HG02981 (cell line): Measurements from ENCODE around the gene GBP6.
"Not testable (repeated sequence)": the region's sequence is repeated elsewhere in the genome, so short reads cannot be mapped to it uniquely, and the experiment has no call there.

Source experiments
- ATAC-seq: cut with Tn5 transposase; IDR thresholded peaks from one replicate; pipeline ENCODE4 v1.9.1; 2021; ENCODE audit warnings: mild to moderate bottlenecking, moderate library complexity; ENCODE audit not compliant: unreplicated experiment

The GBP6 gene

DNA sequence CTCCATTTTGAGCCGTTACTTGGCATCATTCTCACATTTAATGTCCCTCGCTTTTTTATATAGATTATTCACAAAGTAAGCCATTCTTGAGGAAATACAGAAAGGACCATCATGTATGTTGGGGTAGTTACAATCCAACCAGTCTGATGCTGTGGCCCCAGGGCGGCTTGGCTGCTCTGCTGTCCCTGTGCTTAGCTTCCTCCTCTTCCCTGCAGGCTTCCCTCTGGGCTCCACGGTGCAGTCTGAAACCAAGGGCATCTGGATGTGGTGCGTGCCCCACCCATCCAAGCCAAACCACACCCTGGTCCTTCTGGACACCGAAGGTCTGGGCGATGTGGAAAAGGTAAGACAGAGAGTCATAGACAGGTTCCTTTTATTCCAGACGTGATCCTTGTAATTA is 5.5 kb downstream of the GBP6 start:
- no peak for ATAC-seq

DNA sequence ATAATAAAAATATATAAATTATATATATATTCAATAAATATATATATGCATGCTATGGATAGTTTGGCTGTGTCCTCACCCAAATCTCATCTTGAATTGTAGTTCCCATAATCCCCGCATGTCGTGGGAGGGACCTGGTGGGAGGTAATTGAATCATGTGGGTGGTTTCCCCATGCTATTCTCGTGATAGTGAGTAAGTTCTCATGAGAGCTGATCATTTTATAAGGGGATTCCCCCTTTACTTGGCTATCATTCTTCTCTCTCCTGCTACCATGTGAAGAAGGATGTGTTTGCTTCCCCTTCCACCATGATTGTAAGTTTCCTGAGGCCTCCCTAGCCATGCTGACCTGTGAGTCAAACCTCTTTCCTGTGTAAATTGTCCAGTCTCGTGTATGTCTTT is 10.0 kb downstream of the GBP6 start:
- not testable (repeated sequence) for ATAC-seq

- no peak for ATAC-seq
Observed at GRCh38 chr1:89378001-89378400, 14.1 kb downstream of the GBP6 start.

- no peak for ATAC-seq
Observed at GRCh38 chr1:89381618-89382017, 17.8 kb downstream of the GBP6 start.

DNA sequence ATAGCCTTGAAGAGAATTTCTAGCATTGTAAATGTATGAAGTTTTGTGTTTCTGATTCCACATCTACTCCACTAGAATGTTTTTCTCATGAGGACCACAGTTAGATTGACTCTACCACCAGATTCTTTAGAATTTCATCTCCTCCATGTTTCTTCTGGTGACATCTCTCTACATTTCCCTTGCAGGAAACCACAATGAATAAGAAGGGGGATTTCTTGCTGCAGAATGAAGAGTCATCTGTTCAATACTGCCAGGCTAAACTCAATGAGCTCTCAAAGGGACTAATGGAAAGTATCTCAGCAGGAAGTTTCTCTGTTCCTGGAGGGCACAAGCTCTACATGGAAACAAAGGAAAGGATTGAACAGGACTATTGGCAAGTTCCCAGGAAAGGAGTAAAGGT is 18.6 kb downstream of the GBP6 start:
- ATAC-seq, result no peak

DNA sequence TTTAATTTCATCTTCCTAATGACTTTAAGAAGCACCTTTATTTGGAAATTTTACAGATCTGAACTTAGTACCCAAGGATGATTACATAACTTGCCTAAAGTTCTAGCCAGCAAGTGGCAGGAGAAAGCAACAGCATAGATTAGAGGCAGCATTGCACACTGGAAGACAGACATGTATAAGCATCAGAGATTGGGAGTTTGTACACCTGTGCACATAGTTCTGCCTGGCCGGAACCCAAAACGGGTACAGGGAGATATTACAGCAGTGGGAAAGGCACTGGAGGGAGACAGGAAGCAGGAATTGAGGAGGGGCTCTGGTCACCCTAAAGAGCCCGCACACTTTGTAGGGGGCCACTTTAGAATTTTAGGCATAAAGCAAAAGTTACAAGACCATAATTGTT is 19.3 kb downstream of the GBP6 start:
- no peak for ATAC-seq

DNA sequence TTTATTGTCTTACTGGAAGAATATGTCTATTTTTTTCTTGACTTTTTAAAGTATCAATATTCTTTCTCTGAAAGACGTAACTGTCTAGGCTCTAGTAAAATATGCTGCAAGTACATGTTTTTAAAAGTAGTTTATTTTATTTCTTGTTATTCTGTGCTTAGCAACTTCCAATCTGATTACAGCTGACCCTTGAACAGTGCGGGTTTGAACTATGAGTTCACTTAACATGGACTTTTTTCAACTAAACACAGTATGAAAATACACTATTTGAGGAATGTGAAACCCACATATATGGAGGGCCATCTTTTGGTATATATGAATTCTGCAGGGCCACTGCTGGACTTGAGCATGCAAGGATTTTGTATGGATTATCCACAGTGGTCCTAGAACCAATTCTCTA is 26.8 kb downstream of the GBP6 start:
- no peak for ATAC-seq

DNA sequence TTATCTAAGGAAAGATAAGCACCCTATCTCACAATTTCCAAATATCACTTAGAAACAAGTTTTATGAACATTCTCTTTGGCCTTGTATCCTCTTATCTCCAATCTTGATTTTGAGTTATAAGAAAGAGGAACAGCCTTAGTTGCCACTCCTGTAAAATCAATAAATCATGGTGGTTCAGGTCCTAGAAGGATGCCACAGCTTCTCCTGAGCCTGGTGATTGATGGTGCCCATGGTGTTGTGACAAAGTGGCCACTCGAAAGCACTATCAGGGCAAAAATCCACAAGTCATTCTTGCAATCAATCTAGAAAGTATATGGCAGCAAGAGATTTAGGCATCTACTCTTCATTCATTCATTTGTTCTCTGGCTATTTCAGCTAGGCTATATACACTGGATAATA is 27.8 kb downstream of the GBP6 start:
- ATAC-seq, result no peak

DNA sequence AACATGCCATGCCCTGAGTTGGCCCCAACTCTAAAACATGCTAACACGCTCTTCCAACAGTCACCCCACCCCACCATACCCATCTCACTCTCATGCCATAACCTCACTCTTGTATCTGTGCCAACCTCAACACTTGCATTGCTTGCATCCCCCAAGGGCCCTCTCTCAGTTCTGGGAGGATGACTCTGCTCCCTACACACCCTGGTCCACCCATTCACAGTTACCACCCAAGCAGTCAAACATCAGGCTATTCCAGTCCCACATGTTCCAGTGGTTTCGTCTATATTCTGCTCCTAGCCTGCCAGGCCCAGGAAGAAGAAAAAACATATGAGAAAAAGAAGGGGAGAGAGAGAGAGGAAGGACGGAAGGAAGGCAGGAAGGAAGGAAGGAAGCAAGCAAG is 31.0 kb downstream of the GBP6 start:
- no peak for ATAC-seq

DNA sequence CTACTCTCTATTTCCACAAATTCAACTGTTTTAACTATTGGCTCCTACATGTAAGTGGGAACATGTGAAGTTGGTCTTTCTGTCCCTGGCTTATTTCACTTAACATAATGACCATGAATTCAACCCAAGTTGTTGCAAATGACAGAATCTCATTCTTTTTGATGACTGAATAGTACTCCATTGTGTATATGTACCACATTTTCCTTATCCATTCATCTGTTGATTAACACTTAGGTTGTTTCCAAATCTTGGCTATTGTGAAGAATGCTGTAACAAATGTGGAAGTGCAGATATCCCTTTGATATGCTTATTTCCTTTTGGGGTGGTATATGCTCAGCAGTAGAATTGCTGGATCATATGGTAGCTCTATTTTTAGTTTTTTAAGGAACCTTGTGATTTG is 33.0 kb downstream of the GBP6 start:
- ATAC-seq, result no peak

- ATAC-seq, result no peak
Observed at GRCh38 chr1:89405275-89405929, 41.5 kb downstream of the GBP6 start.

GRCh38 chr1:89407360-89407759 is 43.5 kb downstream of the GBP6 start:
- ATAC-seq, result no peak

GRCh38 chr1:89407768-89408167 is 43.9 kb downstream of the GBP6 start:
- not testable (repeated sequence) for ATAC-seq

DNA sequence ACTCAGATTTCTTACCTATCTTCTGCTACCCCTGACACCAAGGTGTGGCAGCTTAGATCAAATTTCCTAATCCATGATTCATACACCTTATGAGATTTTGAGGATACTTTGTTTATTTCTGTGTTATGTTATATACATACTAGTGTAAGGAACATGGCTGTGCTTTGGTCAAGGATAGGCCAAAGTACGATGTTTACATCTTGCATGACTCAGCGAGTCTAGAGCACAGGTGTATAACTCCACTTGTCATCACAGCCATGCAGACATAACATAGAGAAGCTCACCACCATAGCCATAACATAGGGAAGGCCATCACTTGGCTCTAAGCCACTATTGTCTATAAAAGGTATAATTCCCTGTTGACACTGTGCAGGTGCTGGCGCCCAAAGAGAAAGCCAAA is 61.2 kb downstream of the GBP6 start:
- no peak for ATAC-seq

- ATAC-seq, result no peak
Observed at GRCh38 chr1:89429062-89429461, 65.2 kb downstream of the GBP6 start.

- ATAC-seq, result not testable (repeated sequence)
Observed at GRCh38 chr1:89429681-89430080, 65.8 kb downstream of the GBP6 start.

- no peak for ATAC-seq
Observed at GRCh38 chr1:89433421-89433820, 69.6 kb downstream of the GBP6 start.

DNA sequence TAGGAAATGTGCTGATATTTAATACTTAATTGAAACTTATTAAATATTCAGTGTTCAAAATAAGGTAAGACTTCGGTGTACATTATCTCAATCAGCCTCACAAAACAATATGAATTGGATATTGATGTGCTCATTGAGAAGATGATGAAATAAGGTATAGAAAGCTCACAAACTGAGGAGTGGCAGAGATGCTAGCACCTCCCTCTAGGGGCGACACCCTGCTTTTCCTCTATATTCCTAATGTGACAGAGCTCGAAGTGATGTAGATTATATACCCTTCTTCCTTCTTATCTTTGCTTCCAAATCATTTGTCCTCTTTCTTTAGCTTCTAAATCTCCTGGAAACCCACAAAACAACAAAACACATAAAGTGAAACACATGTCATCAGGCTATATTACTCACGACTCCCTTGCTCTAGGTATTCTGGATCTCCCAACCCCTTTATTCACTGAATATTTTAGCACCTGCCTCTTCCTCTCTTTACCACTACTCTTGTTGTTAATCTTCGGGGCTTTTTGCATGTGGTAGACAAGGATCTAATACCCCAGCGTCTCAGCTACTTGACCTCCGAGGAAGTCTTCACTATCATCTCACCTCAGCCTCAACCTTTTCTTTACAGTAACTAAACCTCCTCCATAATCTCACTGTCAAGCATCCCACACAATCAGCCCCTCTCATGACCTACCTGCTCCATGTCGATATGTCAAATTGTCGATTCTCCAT is 70.4 kb downstream of the GBP6 start:
- not testable (repeated sequence) for ATAC-seq
